Activated naive CD4-positive, alpha-beta T cell treated with anti-CD3 and anti-CD28 coated beads, Interleukin-2, amount 50 U/mL, for 24 hours (primary cell): ENCODE measurements around the gene NFIA.

Source experiments
- H3K27ac Mint-ChIP-seq: one replicate; pipeline ENCODE4 v1.8.0; 2021; ENCODE audit warnings: mild to moderate bottlenecking, mixed read lengths
- H3K27me3 Mint-ChIP-seq: one replicate; pipeline ENCODE4 v1.8.0; 2021; ENCODE audit warnings: mixed read lengths
- H3K36me3 Mint-ChIP-seq: one replicate; pipeline ENCODE4 v1.8.0; 2021; ENCODE audit warnings: mixed read lengths
- H3K4me1 Mint-ChIP-seq: one replicate; pipeline ENCODE4 v1.8.0; 2021; ENCODE audit warnings: mixed read lengths
- H3K4me3 Mint-ChIP-seq: one replicate; pipeline ENCODE4 v1.8.0; 2021; ENCODE audit warnings: mild to moderate bottlenecking, mixed read lengths
- H3K9me3 Mint-ChIP-seq: one replicate; pipeline ENCODE4 v1.8.0; 2021; ENCODE audit warnings: mixed read lengths

The NFIA gene

GRCh38 chr1:61138921-61139774, 56.8 kb downstream of the NFIA start:
- Mint-ChIP-seq H3K27me3 (peaks cover under 1% of the 10 kb centered on the region), H3K27ac (no peak overlapping the region), H3K4me3 (no peak overlapping the region), H3K9me3 (no peaks in the 10 kb centered on the region), H3K36me3 (no peaks in the 10 kb centered on the region), H3K4me1 (no peaks in the 10 kb centered on the region)

DNA sequence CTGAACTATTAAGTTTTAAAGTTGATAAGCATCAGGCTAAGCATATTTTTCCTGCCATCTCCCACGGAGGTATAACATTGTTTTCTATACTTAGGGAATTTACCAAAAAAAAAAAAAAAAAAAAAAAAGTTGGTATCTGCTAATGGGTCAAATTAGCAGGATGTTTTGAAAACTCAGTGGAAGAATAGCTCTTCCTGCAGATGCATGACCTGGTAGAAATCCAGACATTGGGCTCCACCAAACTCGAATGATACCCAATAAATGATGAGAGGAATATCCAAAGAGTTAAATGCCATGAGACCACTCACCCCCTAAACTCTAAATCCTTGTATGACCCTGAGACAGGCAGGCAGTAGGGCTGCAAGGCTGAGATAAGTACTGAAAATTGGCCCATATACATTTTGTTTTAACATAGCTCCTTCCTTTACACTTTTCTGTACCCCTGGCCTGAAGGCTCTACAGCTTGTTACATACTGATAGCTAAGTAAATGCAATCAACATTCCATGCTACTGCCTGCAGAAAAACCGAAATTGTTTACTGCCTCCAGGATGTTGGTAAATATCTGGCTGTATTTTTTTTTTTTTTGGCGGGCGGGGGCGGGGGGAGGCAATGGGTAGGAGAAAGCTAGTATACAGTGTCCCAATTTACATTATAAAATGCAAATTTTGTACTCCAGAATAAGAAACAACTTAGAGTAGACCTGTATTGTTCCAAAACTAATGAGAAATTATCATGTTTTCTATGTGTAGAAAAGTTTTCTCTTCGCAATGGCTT, 57.6 kb downstream of the NFIA start:
- no peaks in the 10 kb centered on the region for H3K27me3 Mint-ChIP-seq
- no peak overlapping the region for H3K4me3 Mint-ChIP-seq
- no peaks in the 10 kb centered on the region for H3K9me3 Mint-ChIP-seq
- H3K36me3 Mint-ChIP-seq: no peaks in the 10 kb centered on the region
- no peaks in the 10 kb centered on the region for H3K4me1 Mint-ChIP-seq
- H3K27ac Mint-ChIP-seq: no peak overlapping the region

- Mint-ChIP-seq H3K27ac (no peak overlapping the region), H3K4me1 (no peaks in the 10 kb centered on the region), H3K36me3 (no peaks in the 10 kb centered on the region), H3K4me3 (no peak overlapping the region), H3K9me3 (no peaks in the 10 kb centered on the region), H3K27me3 (no peaks in the 10 kb centered on the region)
These were observed 58.4 kb downstream of the NFIA start for GRCh38 chr1:61140778-61141177.

GRCh38 chr1:61141288-61142042, 59.1 kb downstream of the NFIA start:
- Mint-ChIP-seq H3K36me3 (no peaks in the 10 kb centered on the region), H3K27me3 (no peaks in the 10 kb centered on the region), H3K27ac (no peak overlapping the region), H3K9me3 (no peaks in the 10 kb centered on the region), H3K4me1 (no peaks in the 10 kb centered on the region), H3K4me3 (no peak overlapping the region)

DNA sequence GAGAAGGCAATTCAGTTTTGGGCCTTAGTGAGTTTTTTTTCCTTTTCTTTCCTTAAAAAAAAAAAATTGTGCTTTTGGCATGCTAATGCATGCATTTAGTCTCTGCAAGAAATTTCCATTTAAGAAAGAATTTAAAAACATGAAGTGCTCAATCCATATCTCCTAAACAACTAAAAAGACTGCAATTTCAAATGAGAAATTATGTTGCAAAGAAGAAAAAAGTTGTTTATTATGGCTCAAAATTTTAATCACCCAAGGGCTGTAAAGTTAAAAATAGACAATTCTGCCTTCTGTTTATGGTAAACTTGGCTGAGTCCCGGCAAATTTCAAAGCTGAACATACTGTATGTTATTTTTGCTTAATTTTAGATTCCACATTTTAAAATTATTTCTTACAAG, 59.7 kb downstream of the NFIA start:
- no peaks in the 10 kb centered on the region for H3K4me1 Mint-ChIP-seq
- H3K4me3 Mint-ChIP-seq: no peak overlapping the region
- H3K27ac Mint-ChIP-seq: no peak overlapping the region
- no peaks in the 10 kb centered on the region for H3K36me3 Mint-ChIP-seq
- no peaks in the 10 kb centered on the region for H3K27me3 Mint-ChIP-seq
- no peaks in the 10 kb centered on the region for H3K9me3 Mint-ChIP-seq

- Mint-ChIP-seq H3K36me3 (no peaks in the 10 kb centered on the region), H3K27me3 (no peaks in the 10 kb centered on the region), H3K9me3 (no peaks in the 10 kb centered on the region), H3K27ac (no peak overlapping the region), H3K4me3 (no peak overlapping the region), H3K4me1 (no peaks in the 10 kb centered on the region)
These were observed 60.6 kb downstream of the NFIA start for GRCh38 chr1:61142726-61143500.

GRCh38 chr1:61143821-61144424, 61.6 kb downstream of the NFIA start:
- H3K4me3 Mint-ChIP-seq: no peak overlapping the region
- no peaks in the 10 kb centered on the region for H3K4me1 Mint-ChIP-seq
- no peak overlapping the region for H3K27ac Mint-ChIP-seq
- no peaks in the 10 kb centered on the region for H3K36me3 Mint-ChIP-seq
- no peaks in the 10 kb centered on the region for H3K9me3 Mint-ChIP-seq
- no peaks in the 10 kb centered on the region for H3K27me3 Mint-ChIP-seq

GRCh38 chr1:61149010-61149860, 66.9 kb downstream of the NFIA start:
- no peaks in the 10 kb centered on the region for H3K9me3 Mint-ChIP-seq
- H3K36me3 Mint-ChIP-seq: no peaks in the 10 kb centered on the region
- H3K27me3 Mint-ChIP-seq: no peaks in the 10 kb centered on the region
- no peak overlapping the region for H3K27ac Mint-ChIP-seq
- H3K4me3 Mint-ChIP-seq: no peak overlapping the region
- no peaks in the 10 kb centered on the region for H3K4me1 Mint-ChIP-seq

GRCh38 chr1:61151565-61151964, 69.2 kb downstream of the NFIA start:
- H3K4me1 Mint-ChIP-seq: no peaks in the 10 kb centered on the region
- no peaks in the 10 kb centered on the region for H3K27me3 Mint-ChIP-seq
- H3K27ac Mint-ChIP-seq: no peak overlapping the region
- H3K36me3 Mint-ChIP-seq: no peaks in the 10 kb centered on the region
- H3K9me3 Mint-ChIP-seq: no peaks in the 10 kb centered on the region
- no peak overlapping the region for H3K4me3 Mint-ChIP-seq

DNA sequence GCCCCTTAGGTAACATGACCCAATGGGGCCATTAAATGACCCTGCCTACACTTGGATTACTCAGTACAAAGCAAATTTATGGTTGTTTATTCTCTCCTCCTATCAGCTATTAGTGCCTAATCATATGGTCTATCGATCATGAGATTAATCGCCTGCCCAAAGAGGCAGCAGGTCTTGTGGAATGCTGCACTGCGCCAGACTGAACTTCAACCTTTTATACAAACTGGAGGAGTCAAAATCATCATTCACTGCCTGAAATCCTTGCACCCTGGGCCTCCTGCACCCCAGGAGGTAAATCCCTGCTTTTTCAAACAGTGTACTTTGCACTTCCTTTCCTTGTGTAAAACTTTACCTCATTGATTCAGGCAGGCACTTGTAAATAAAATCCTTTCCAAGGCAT, 69.7 kb downstream of the NFIA start:
- Mint-ChIP-seq H3K36me3 (no peaks in the 10 kb centered on the region), H3K4me3 (no peak overlapping the region), H3K27me3 (no peaks in the 10 kb centered on the region), H3K4me1 (peaks cover 5% of the 10 kb centered on the region), H3K9me3 (no peaks in the 10 kb centered on the region), H3K27ac (no peak overlapping the region)

DNA sequence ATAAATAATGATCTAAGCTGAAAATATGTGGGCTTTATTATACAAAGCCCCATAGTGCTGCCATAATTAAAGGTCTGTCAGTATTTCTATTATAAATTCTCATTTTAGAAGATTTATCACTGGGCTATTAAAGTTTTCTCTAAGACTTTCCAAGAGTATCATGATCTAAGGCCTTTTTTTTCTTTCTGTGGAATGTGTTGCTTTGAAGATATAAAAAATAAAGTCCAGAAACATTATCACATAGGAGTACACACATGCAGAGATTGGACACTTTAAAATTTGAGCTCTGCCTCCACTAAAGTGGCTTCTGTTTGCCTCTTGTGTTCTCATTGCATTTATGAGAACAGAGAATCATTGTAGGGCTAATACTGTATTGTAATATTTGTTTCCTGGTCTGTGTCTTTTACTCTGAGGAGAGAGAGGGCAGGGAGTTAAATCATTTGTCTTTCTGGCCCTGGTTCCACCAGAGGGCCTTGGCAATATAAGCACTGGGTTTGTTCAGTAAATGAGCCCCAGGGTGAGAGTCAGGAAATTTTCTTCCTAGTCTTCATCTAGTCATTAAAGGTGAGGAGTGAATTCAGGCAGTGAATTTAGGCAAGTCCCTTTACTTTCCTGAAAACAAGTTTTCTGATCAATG, 70.2 kb downstream of the NFIA start:
- Mint-ChIP-seq H3K27me3 (no peaks in the 10 kb centered on the region), H3K27ac (no peak overlapping the region), H3K4me1 (peaks cover 10% of the 10 kb centered on the region), H3K36me3 (no peaks in the 10 kb centered on the region), H3K9me3 (no peaks in the 10 kb centered on the region), H3K4me3 (no peak overlapping the region)

GRCh38 chr1:61156576-61157467, 74.5 kb downstream of the NFIA start:
- no peak overlapping the region for H3K27ac Mint-ChIP-seq
- no peak overlapping the region for H3K4me3 Mint-ChIP-seq
- H3K36me3 Mint-ChIP-seq: no peaks in the 10 kb centered on the region
- peaks cover 1% of the 10 kb centered on the region for H3K27me3 Mint-ChIP-seq
- H3K9me3 Mint-ChIP-seq: no peaks in the 10 kb centered on the region
- H3K4me1 Mint-ChIP-seq: peaks cover 24% of the 10 kb centered on the region

GRCh38 chr1:61157468-61157987, 75.2 kb downstream of the NFIA start:
- H3K4me3 Mint-ChIP-seq: no peak overlapping the region
- H3K27me3 Mint-ChIP-seq: peaks cover 1% of the 10 kb centered on the region
- peaks cover 24% of the 10 kb centered on the region for H3K4me1 Mint-ChIP-seq
- no peaks in the 10 kb centered on the region for H3K36me3 Mint-ChIP-seq
- no peak overlapping the region for H3K27ac Mint-ChIP-seq
- H3K9me3 Mint-ChIP-seq: no peaks in the 10 kb centered on the region
